Upper lobe of left lung (tissue), 4 donors: ENCODE data around the gene TFPI.

Experiments
- EP300 ChIP-seq, 4 donors: sonication (generic); formaldehyde crosslinking; IDR thresholded peaks; one replicate each; pipeline ENCODE4 v1.5.1; 2017; ENCODE audit warnings: antibody characterized with exemption in 4 of 4, control low read depth in 2 of 4
- POLR2A ChIP-seq, 4 donors: fragments of 450-650 bp; IDR thresholded peaks; one replicate each; pipeline ENCODE4 v1.5.1; 2016 to 2017; ENCODE audit warnings: antibody characterized with exemption in 4 of 4, mild to moderate bottlenecking in 2 of 4
- POLR2AphosphoS5 ChIP-seq, 2 donors: sonication (generic); formaldehyde crosslinking; IDR thresholded peaks; one replicate each; pipeline ENCODE4 v1.5.1; 2017; ENCODE audit warnings: antibody characterized with exemption in 2 of 2
- TF ChIP-seq, protein P1 (sequence below), 6 experiments: fragments of 450-650 bp in 4 of 6; fragments of 200-600 bp in 2 of 6; sonication (generic) in 2 of 6; IDR thresholded peaks; one replicate each; pipeline ENCODE4 v1.5.1; 2016 to 2019; ENCODE audit warnings: antibody characterized with exemption in 6 of 6

GRCh38 chr2:187526792-187527191 lies 27.4 kb downstream of the TFPI start:
- no peak for TF ChIP-seq POLR2A (IDR thresholded peaks at IDR 0.05)
- TF ChIP-seq, protein P1, sequence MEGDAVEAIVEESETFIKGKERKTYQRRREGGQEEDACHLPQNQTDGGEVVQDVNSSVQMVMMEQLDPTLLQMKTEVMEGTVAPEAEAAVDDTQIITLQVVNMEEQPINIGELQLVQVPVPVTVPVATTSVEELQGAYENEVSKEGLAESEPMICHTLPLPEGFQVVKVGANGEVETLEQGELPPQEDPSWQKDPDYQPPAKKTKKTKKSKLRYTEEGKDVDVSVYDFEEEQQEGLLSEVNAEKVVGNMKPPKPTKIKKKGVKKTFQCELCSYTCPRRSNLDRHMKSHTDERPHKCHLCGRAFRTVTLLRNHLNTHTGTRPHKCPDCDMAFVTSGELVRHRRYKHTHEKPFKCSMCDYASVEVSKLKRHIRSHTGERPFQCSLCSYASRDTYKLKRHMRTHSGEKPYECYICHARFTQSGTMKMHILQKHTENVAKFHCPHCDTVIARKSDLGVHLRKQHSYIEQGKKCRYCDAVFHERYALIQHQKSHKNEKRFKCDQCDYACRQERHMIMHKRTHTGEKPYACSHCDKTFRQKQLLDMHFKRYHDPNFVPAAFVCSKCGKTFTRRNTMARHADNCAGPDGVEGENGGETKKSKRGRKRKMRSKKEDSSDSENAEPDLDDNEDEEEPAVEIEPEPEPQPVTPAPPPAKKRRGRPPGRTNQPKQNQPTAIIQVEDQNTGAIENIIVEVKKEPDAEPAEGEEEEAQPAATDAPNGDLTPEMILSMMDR (IDR thresholded peaks at IDR 0.05) = no peak
- no peak for TF ChIP-seq POLR2AphosphoS5 (IDR thresholded peaks at IDR 0.05)
- TF ChIP-seq EP300 (IDR thresholded peaks at IDR 0.05) = no peak
